IMR-90 (cell line): ENCODE measurements around the gene C2CD4D. TPM values are rescaled to one million over a fixed set of nuclear protein-coding genes. Genes with fewer than 3 reads are reported as not detected.

Experiments used
- ATAC-seq: fragments of 200-7000 bp; cut with Tn5 transposase; 2 replicates; pipeline ENCODE4 v1.9.1; 2020; ENCODE audit warnings: low read depth, mild to moderate bottlenecking, moderate library complexity
- BruUV-seq: library from RNA; stranded (reverse); fragments of 400-500 nt; replicated peaks from 2 replicates; lab custom pipeline; 2021; lab: Mats Ljungman, UMichigan
- CTCF ChIA-PET: fragments of 300-600 bp; formaldehyde crosslinking; extraction: SDS; loops from one replicate; lab custom pipeline; 2021; ENCODE audit warnings: antibody characterized with exemption; lab: Yijun Ruan, JAX
- POLR2A ChIA-PET: fragments of 300-600 bp; sonication (Branson Sonifier 250); formaldehyde crosslinking; loops from one replicate; lab custom pipeline; 2022; ENCODE audit warnings: antibody characterized with exemption; ENCODE audit not compliant: unreplicated experiment; lab: Charles Lee
- DNase-seq: peaks from one replicate; pipeline ENCODE4 v3.0.0; 2013
- H2AFZ ChIP-seq: replicated peaks from 2 replicates; pipeline ENCODE3; 2013; ENCODE audit warnings: low read length, mild to moderate bottlenecking; ENCODE audit not compliant: poor library complexity
- H2AK5ac ChIP-seq: 2 replicates; pipeline ENCODE4 v1.6.1; 2013; ENCODE audit warnings: low read depth, low read length, inconsistent platforms
- H2AK9ac ChIP-seq: replicated peaks from 2 replicates; pipeline ENCODE3; 2013; ENCODE audit warnings: mild to moderate bottlenecking, low read depth, low read length, moderate library complexity; ENCODE audit not compliant: poor library complexity
- H2BK120ac ChIP-seq: 2 replicates; pipeline ENCODE4 v1.6.1; 2013; ENCODE audit warnings: low read depth, low read length, inconsistent platforms
- H2BK15ac ChIP-seq: 3 replicates; pipeline ENCODE4 v1.6.1; 2013; ENCODE audit warnings: low read depth, low read length, inconsistent platforms
- H2BK20ac ChIP-seq: 2 replicates; pipeline ENCODE4 v1.6.1; 2013; ENCODE audit warnings: low read depth, mild to moderate bottlenecking, inconsistent platforms, low read length, moderate library complexity
- H2BK5ac ChIP-seq: 2 replicates; pipeline ENCODE4 v1.6.1; 2013; ENCODE audit warnings: mild to moderate bottlenecking, low read depth, low read length, inconsistent platforms; ENCODE audit not compliant: poor library complexity, severe bottlenecking
- H3K14ac ChIP-seq: replicated peaks from 2 replicates; pipeline ENCODE4 v1.6.1; 2013; ENCODE audit warnings: low read depth, low read length, inconsistent platforms
- H3K18ac ChIP-seq: 2 replicates; pipeline ENCODE4 v1.6.1; 2013; ENCODE audit warnings: low read depth, low read length, control low read depth
- H3K23ac ChIP-seq: 2 replicates; pipeline ENCODE4 v1.6.1; 2013; ENCODE audit warnings: low read depth, low read length, inconsistent platforms
- H3K27ac ChIP-seq: 2 replicates; pipeline ENCODE4 v1.5.1; 2013; ENCODE audit warnings: mild to moderate bottlenecking, control low read depth, low read length; ENCODE audit not compliant: insufficient read depth
- H3K27me3 ChIP-seq: 2 replicates; pipeline ENCODE4 v1.6.1; 2013; ENCODE audit warnings: low read length; ENCODE audit not compliant: control insufficient read depth, insufficient read depth
- H3K36me3 ChIP-seq: 2 replicates; pipeline ENCODE4 v1.6.1; 2013; ENCODE audit warnings: low read length, mixed read lengths; ENCODE audit not compliant: control insufficient read depth, insufficient read depth
- H3K4ac ChIP-seq: 2 replicates; pipeline ENCODE4 v1.6.1; 2013; ENCODE audit warnings: low read depth, low read length, inconsistent platforms
- H3K4me1 ChIP-seq: 2 replicates; pipeline ENCODE4 v1.6.1; 2013; ENCODE audit warnings: low read length, mixed read lengths; ENCODE audit not compliant: control insufficient read depth, insufficient read depth
- H3K4me2 ChIP-seq: 2 replicates; pipeline ENCODE4 v1.6.1; 2013; ENCODE audit warnings: low read depth, mild to moderate bottlenecking, control low read depth, low read length, moderate library complexity
- H3K4me3 ChIP-seq: 2 replicates; pipeline ENCODE4 v1.5.1; 2013; ENCODE audit warnings: low read depth, mild to moderate bottlenecking, control low read depth, low read length, moderate library complexity; ENCODE audit not compliant: insufficient read depth
- H3K56ac ChIP-seq: 2 replicates; pipeline ENCODE4 v1.6.1; 2013; ENCODE audit warnings: low read length, inconsistent platforms; ENCODE audit not compliant: insufficient read depth; ENCODE audit errors: extremely low read depth
- H3K79me1 ChIP-seq, 2 experiments: 2 replicates each; pipeline ENCODE4 v1.6.1; 2013; ENCODE audit warnings: low read length in 2 of 2, inconsistent platforms in 1 of 2, low read depth in 1 of 2
- H3K9ac ChIP-seq: 2 replicates; pipeline ENCODE4 v1.6.1; 2013; ENCODE audit warnings: low read depth, low read length, control low read depth
- H3K9me1 ChIP-seq: 2 replicates; pipeline ENCODE4 v1.6.1; 2013; ENCODE audit warnings: low read length, inconsistent platforms; ENCODE audit not compliant: insufficient read depth
- H3K9me3 ChIP-seq: 2 replicates; pipeline ENCODE4 v1.6.1; 2013; ENCODE audit warnings: low read length; ENCODE audit not compliant: control insufficient read depth, insufficient read depth
- H4K20me1 ChIP-seq: 2 replicates; pipeline ENCODE4 v1.6.1; 2013; ENCODE audit warnings: low read length, inconsistent platforms; ENCODE audit not compliant: insufficient read depth
- H4K5ac ChIP-seq: 2 replicates; pipeline ENCODE4 v1.6.1; 2013; ENCODE audit warnings: mild to moderate bottlenecking, low read depth, low read length, control low read depth
- H4K8ac ChIP-seq, 2 experiments: 2 replicates each; pipeline ENCODE4 v1.6.1; 2013; ENCODE audit warnings: low read depth in 2 of 2, low read length in 2 of 2, control low read depth in 1 of 2, inconsistent platforms in 1 of 2
- H4K91ac ChIP-seq: 2 replicates; pipeline ENCODE4 v1.6.1; 2013; ENCODE audit warnings: low read depth, low read length, inconsistent platforms; ENCODE audit not compliant: insufficient read depth
- CTCF ChIP-seq: conservative IDR thresholded peaks from 2 replicates; pipeline ENCODE4 v1.5.1; 2012; ENCODE audit warnings: mild to moderate bottlenecking, low read depth, low read length, improper control_type of control experiment
- ELK1 ChIP-seq: fragments of 150-350 bp; IDR thresholded peaks from 2 replicates; pipeline ENCODE4 v1.6.1; 2016; ENCODE audit warnings: low read depth, mild to moderate bottlenecking, low read length, moderate library complexity, borderline replicate concordance
- RFX5 ChIP-seq: IDR thresholded peaks from 2 replicates; pipeline ENCODE4 v1.8.0; 2012; ENCODE audit warnings: low read depth, mild to moderate bottlenecking, low read length, moderate library complexity
- WGBS, 2 experiments: methylation state at CpG; one replicate each; pipeline versions ENCODE4 v1.1.5 to v1.1.7; 2013; ENCODE audit warnings: missing lambda C conversion rate in 2 of 2; ENCODE audit not compliant: insufficient read length in 1 of 2; ENCODE audit errors: extremely low coverage in 2 of 2; 5-methylcytosine and 5-hydroxymethylcytosine counted together
- dilution Hi-C: fragments of 300-500 bp; cut with HindIII; formaldehyde crosslinking; loops from one replicate; pipeline ENCODE4 v1.14.3; 2018; ENCODE audit warnings: low sequenced_read_pairs; ENCODE audit not compliant: unreplicated experiment
- in situ Hi-C: fragments of 300-500 bp; cut with MboI; formaldehyde crosslinking; loops from 3 replicates; pipeline ENCODE4 v1.14.3; 2019; ENCODE audit warnings: low sequenced_read_pairs, inconsistent platforms, mixed read lengths
- intact Hi-C: fragments of 100-400 bp; cut with micrococcal nuclease; formaldehyde crosslinking; loops from 2 replicates; pipeline ENCODE4 v1.10.0; 2022
- polyA plus RNA-seq, 3 experiments: library from polyadenylated mRNA; depleted of rRNA; stranded (reverse); fragments of >200 nt; gene quantifications; 2 replicates each; pipeline ENCODE4 v1.2.3, GENCODE V29; 2012; ENCODE audit warnings: low replicate concordance in 1 of 3
- total RNA-seq: library from RNA; depleted of rRNA; stranded (reverse); fragments of >200 nt; gene quantifications from 2 replicates; pipeline ENCODE4 v1.2.3, GENCODE V29; 2012

The C2CD4D gene
- total and polyA plus RNA-seq, 2 of the 4 experiments (the other 2 are of a cell fraction): not detected

- H3K4me3 ChIP-seq: no peak overlapping the region
Measured at GRCh38 chr1:151819227-151819835, 20.3 kb downstream of the C2CD4D start.

More at GRCh38 chr1:151819227-151819835, 20.3 kb downstream of the C2CD4D start:
- H3K23ac ChIP-seq: no peak overlapping the region
- no peaks in the 10 kb centered on the region for H3K4me1 ChIP-seq
- no peaks in the 10 kb centered on the region for H3K79me1 ChIP-seq
- H3K36me3 ChIP-seq: no peaks in the 10 kb centered on the region
- H3K4me2 ChIP-seq: no peak overlapping the region
- WGBS, 2 experiments: 91% methylated on average over 3 of the region's 12 CpGs; no CpG with 5 or more reads in 1 of the 2 experiments
- no peak overlapping the region for H3K27ac ChIP-seq
- H3K14ac ChIP-seq: no peak overlapping the region
- no peak overlapping the region for H4K5ac ChIP-seq
- dilution Hi-C loops: no loop called here
- no peak overlapping the region for H2BK5ac ChIP-seq
- no peaks in the 10 kb centered on the region for H4K20me1 ChIP-seq
- intact Hi-C loops: no loop called here
- no peak overlapping the region for H2BK20ac ChIP-seq
- H2AK5ac ChIP-seq: no peak overlapping the region
- peaks cover 73% of the 10 kb centered on the region for H3K27me3 ChIP-seq
- no peak for TF ChIP-seq CTCF
- no peak for TF ChIP-seq ELK1
- no peak for TF ChIP-seq RFX5
- H4K8ac ChIP-seq: no peak overlapping the region
- no TSS peak for BruUV-seq
- no peak overlapping the region for H4K91ac ChIP-seq
- H3K18ac ChIP-seq: no peak overlapping the region
- no peak overlapping the region for H2BK120ac ChIP-seq
- ChIA-PET POLR2A (no interaction called here), CTCF (no interaction called here)
- no peak overlapping the region for H3K56ac ChIP-seq
- ATAC-seq (no peak), DNase-seq (no peak)
- H3K9me1 ChIP-seq: no peaks in the 10 kb centered on the region
- H2AFZ ChIP-seq: no peak overlapping the region
- H3K9ac ChIP-seq: no peak overlapping the region
- no peak overlapping the region for H3K4ac ChIP-seq
- in situ Hi-C loops: no loop called here
- H2BK15ac ChIP-seq: no peak overlapping the region
- H2AK9ac ChIP-seq: no peak overlapping the region
- H3K9me3 ChIP-seq: no peaks in the 10 kb centered on the region
